ENCODE results near the gene MADCAM1.

MADCAM1 gene

GRCh38 chr19:492091-492531, 4.2 kb upstream of the MADCAM1 start:
- no peak for TF ChIP-seq CTCF (conservative IDR thresholded peaks at IDR 0.05; ENCODE audit: low read length)

GRCh38 chr19:493391-494170, 2.7 kb upstream of the MADCAM1 start:
- TF ChIP-seq CTCF (conservative IDR thresholded peaks at IDR 0.05; ENCODE audit: low read length) = no peak
- no peak overlapping the region for H3K4me3 ChIP-seq (ENCODE audit: low read length)
- no peak for DNase-seq (ENCODE audit: low read depth)

More at GRCh38 chr19:492091-492531, 4.2 kb upstream of the MADCAM1 start:
- no peak for DNase-seq (ENCODE audit: low read depth)
- no peak overlapping the region for H3K4me3 ChIP-seq (ENCODE audit: low read length)

GRCh38 chr19:494171-495080, 1.9 kb upstream of the MADCAM1 start:
- no peak for DNase-seq (ENCODE audit: low read depth)
- no peak overlapping the region for H3K4me3 ChIP-seq (ENCODE audit: low read length)
- TF ChIP-seq CTCF (conservative IDR thresholded peaks at IDR 0.05; ENCODE audit: low read length) = no peak

GRCh38 chr19:495081-495401, 1.2 kb upstream of the MADCAM1 start:
- H3K4me3 ChIP-seq (ENCODE audit: low read length) = no peak overlapping the region
- TF ChIP-seq CTCF (conservative IDR thresholded peaks at IDR 0.05; ENCODE audit: low read length) = no peak

GRCh38 chr19:495402-496111, 729 bp upstream of the MADCAM1 start:
- TF ChIP-seq CTCF (conservative IDR thresholded peaks at IDR 0.05; ENCODE audit: low read length) = peak; percentile 50
- H3K4me3 ChIP-seq (ENCODE audit: low read length) = no peak overlapping the region
- peak; percentile 19 for DNase-seq (ENCODE audit: low read depth)

More at GRCh38 chr19:495081-495401, 1.2 kb upstream of the MADCAM1 start:
- DNase-seq (ENCODE audit: low read depth) = no peak

GRCh38 chr19:496986-497385, 700 bp downstream of the MADCAM1 start:
- no peak for TF ChIP-seq CTCF (conservative IDR thresholded peaks at IDR 0.05; ENCODE audit: low read length)
- DNase-seq (ENCODE audit: low read depth) = no peak
- H3K4me3 ChIP-seq (ENCODE audit: low read length) = no peak overlapping the region
